KG1 (cell line): ENCODE results near the gene TTC34.
"Not testable (repeated sequence)": the region's sequence is repeated elsewhere in the genome, so short reads cannot be mapped to it uniquely, and the experiment has no call there.

Experiments used
- DNase-seq: peaks from one replicate; lab custom pipeline; 2025; lab: John Stamatoyannopoulos, UW

Gene TTC34

GRCh38 chr1:2676726-2677125 lies 124.8 kb downstream of the TTC34 start:
- not testable (repeated sequence) for DNase-seq

GRCh38 chr1:2671656-2672055 lies 129.8 kb downstream of the TTC34 start:
- not testable (repeated sequence) for DNase-seq

GRCh38 chr1:2659806-2660205 lies 141.7 kb downstream of the TTC34 start:
- DNase-seq: not testable (repeated sequence)

GRCh38 chr1:2657909-2658308 lies 143.6 kb downstream of the TTC34 start:
- DNase-seq: not testable (repeated sequence)

GRCh38 chr1:2657124-2657523 lies 144.4 kb downstream of the TTC34 start:
- not testable (repeated sequence) for DNase-seq

GRCh38 chr1:2655598-2656434 lies 145.7 kb downstream of the TTC34 start:
- DNase-seq: not testable (repeated sequence)

GRCh38 chr1:2654443-2654948 lies 147.0 kb downstream of the TTC34 start:
- not testable (repeated sequence) for DNase-seq

GRCh38 chr1:2653741-2654442 lies 147.6 kb downstream of the TTC34 start:
- DNase-seq: not testable (repeated sequence)

- DNase-seq: not testable (repeated sequence)
Measured at GRCh38 chr1:2652926-2653571, 148.4 kb downstream of the TTC34 start.

GRCh38 chr1:2652152-2652925 lies 149.2 kb downstream of the TTC34 start:
- DNase-seq: not testable (repeated sequence)

- DNase-seq: no peak
Measured at GRCh38 chr1:2650967-2651645, 150.4 kb downstream of the TTC34 start.

- no peak for DNase-seq
Measured at GRCh38 chr1:2646837-2647236, 154.7 kb downstream of the TTC34 start.

GRCh38 chr1:2645776-2646175 lies 155.7 kb downstream of the TTC34 start:
- no peak for DNase-seq

- no peak for DNase-seq
Measured at GRCh38 chr1:2645143-2645542, 156.3 kb downstream of the TTC34 start.

GRCh38 chr1:2644591-2645101 lies 156.8 kb downstream of the TTC34 start:
- DNase-seq: no peak

- no peak for DNase-seq
Measured at GRCh38 chr1:2644171-2644570, 157.3 kb downstream of the TTC34 start.

- DNase-seq: no peak
Measured at GRCh38 chr1:2643414-2644077, 157.9 kb downstream of the TTC34 start.

GRCh38 chr1:2642560-2643413 lies 158.7 kb downstream of the TTC34 start:
- peak; percentile 76 for DNase-seq

- DNase-seq: no peak
Measured at GRCh38 chr1:2642131-2642559, 159.3 kb downstream of the TTC34 start.
